Neural cell (in vitro differentiated cells): ENCODE results near the gene STXBP5. TPM values are rescaled to one million over a fixed set of nuclear protein-coding genes. Genes with fewer than 3 reads are reported as not detected.

Source experiments
- H2AFZ ChIP-seq: fragments of 200-600, 300-800 bp; sonication (generic), shearing (Covaris generic); 2 replicates; pipeline ENCODE4 v1.6.0; 2014; ENCODE audit warnings: low read depth, mild to moderate bottlenecking, antibody characterized with exemption, low read length, moderate library complexity
- H3F3A ChIP-seq: fragments of 200-600 bp; shearing (Covaris generic); 2 replicates; pipeline ENCODE4 v1.6.1; 2016; ENCODE audit warnings: mild to moderate bottlenecking, moderate library complexity, mixed read lengths, antibody characterized with exemption, low read length; ENCODE audit not compliant: insufficient read depth, poor library complexity, severe bottlenecking
- H3K27ac ChIP-seq: fragments of 200-600, 300-800 bp; sonication (generic), shearing (Covaris generic); 2 replicates; pipeline ENCODE4 v1.5.1; 2014; ENCODE audit warnings: mild to moderate bottlenecking, low read length, moderate library complexity
- H3K27me3 ChIP-seq: fragments of 300-800, 200-600 bp; sonication (generic), shearing (Covaris generic); 2 replicates; pipeline ENCODE4 v1.6.0; 2014; ENCODE audit warnings: mild to moderate bottlenecking, low read depth, low read length, moderate library complexity; ENCODE audit not compliant: insufficient read depth
- H3K36me3 ChIP-seq: fragments of 300-800, 200-600 bp; sonication (generic), shearing (Covaris generic); 2 replicates; pipeline ENCODE4 v1.5.1; 2014; ENCODE audit warnings: mild to moderate bottlenecking, antibody characterized with exemption, low read length, moderate library complexity; ENCODE audit not compliant: insufficient read depth
- H3K4me2 ChIP-seq: fragments of 300-800, 200-600 bp; sonication (generic), shearing (Covaris generic); 2 replicates; pipeline ENCODE4 v1.6.0; 2014; ENCODE audit warnings: mild to moderate bottlenecking, low read length
- H3K4me3 ChIP-seq: fragments of 300-800, 200-600 bp; sonication (generic), shearing (Covaris generic); 2 replicates; pipeline ENCODE4 v1.5.1; 2014; ENCODE audit warnings: mild to moderate bottlenecking, low read length, moderate library complexity
- H3K79me2 ChIP-seq: fragments of 200-600 bp; shearing (Covaris generic); replicated peaks from 2 replicates; pipeline ENCODE4 v1.6.0; 2014; ENCODE audit warnings: mild to moderate bottlenecking, low read length, moderate library complexity; ENCODE audit not compliant: insufficient read depth
- H3K9ac ChIP-seq: fragments of 300-800, 200-600 bp; sonication (generic), shearing (Covaris generic); 2 replicates; pipeline ENCODE4 v1.6.1; 2016; ENCODE audit warnings: mild to moderate bottlenecking, low read length, mixed read lengths
- H3K9me2 ChIP-seq: fragments of 200-600 bp; shearing (Covaris generic); 2 replicates; pipeline ENCODE4 v1.6.1; 2016; ENCODE audit warnings: mild to moderate bottlenecking, low read length, mixed read lengths; ENCODE audit not compliant: insufficient read depth
- H3K9me3 ChIP-seq: fragments of 200-600, 300-800 bp; sonication (generic), shearing (Covaris generic); 2 replicates; pipeline ENCODE4 v1.6.1; 2016; ENCODE audit warnings: mild to moderate bottlenecking, mixed run types, low read length, moderate library complexity, mixed read lengths
- H4K20me1 ChIP-seq: fragments of 200-600 bp; shearing (Covaris generic); 2 replicates; pipeline ENCODE4 v1.6.1; 2016; ENCODE audit warnings: mild to moderate bottlenecking, mixed run types; ENCODE audit not compliant: insufficient read depth
- CTCF ChIP-seq: fragments of 450-650 bp; IDR thresholded peaks from 2 replicates; pipeline ENCODE4 v1.5.1; 2014; ENCODE audit warnings: antibody characterized with exemption, mild to moderate bottlenecking, moderate library complexity; ENCODE audit not compliant: poor library complexity, severe bottlenecking
- EP300 ChIP-seq: fragments of 450-650 bp; conservative IDR thresholded peaks from 2 replicates; pipeline ENCODE4 v1.6.1; 2014; ENCODE audit warnings: antibody characterized with exemption, mild to moderate bottlenecking, moderate library complexity; ENCODE audit not compliant: poor library complexity, severe bottlenecking
- EZH2 ChIP-seq: fragments of 200-600, 300-800 bp; shearing (Covaris generic), sonication (generic); IDR thresholded peaks from 2 replicates; pipeline ENCODE4 v1.6.1; 2014; ENCODE audit warnings: antibody characterized with exemption, low read length, borderline replicate concordance, mild to moderate bottlenecking; ENCODE audit not compliant: insufficient read depth, poor library complexity, severe bottlenecking
- MXI1 ChIP-seq: fragments of 450-650 bp; conservative IDR thresholded peaks from 2 replicates; pipeline ENCODE4 v1.6.1; 2014; ENCODE audit warnings: antibody characterized with exemption, mild to moderate bottlenecking; ENCODE audit not compliant: poor library complexity, severe bottlenecking
- POLR2AphosphoS5 ChIP-seq: IDR thresholded peaks from 2 replicates; pipeline ENCODE4 v1.6.1; 2012
- RAD21 ChIP-seq: fragments of 450-650 bp; conservative IDR thresholded peaks from 2 replicates; pipeline ENCODE4 v1.6.1; 2014; ENCODE audit warnings: antibody characterized with exemption, mild to moderate bottlenecking, moderate library complexity
- REST ChIP-seq: IDR thresholded peaks from 2 replicates; pipeline ENCODE4 v1.6.1; 2012; ENCODE audit warnings: borderline replicate concordance
- SMC3 ChIP-seq: fragments of 450-650 bp; conservative IDR thresholded peaks from 2 replicates; pipeline ENCODE4 v1.6.1; 2014; ENCODE audit warnings: antibody characterized with exemption, mild to moderate bottlenecking, moderate library complexity; ENCODE audit not compliant: poor library complexity
- TAF1 ChIP-seq: IDR thresholded peaks from 2 replicates; pipeline ENCODE4 v1.6.1; 2012; ENCODE audit warnings: low read depth
- polyA plus RNA-seq: library from polyadenylated mRNA; depleted of rRNA; stranded (reverse); fragments of >200 nt; gene quantifications from 2 replicates; pipeline ENCODE4 v1.2.3, GENCODE V29; 2014

Gene STXBP5
- polyA plus RNA-seq, 1 donor from 2014 or later = 56.4 TPM

GRCh38 chr6:147407571-147407970 is 203.4 kb downstream of the STXBP5 start:
- Histone ChIP-seq H3K36me3 (no peaks in the 10 kb centered on the region), H4K20me1 (no peaks in the 10 kb centered on the region), H3K27me3 (no peaks in the 10 kb centered on the region), H3F3A (no peaks in the 10 kb centered on the region), H2AFZ (no peak overlapping the region), H3K9me2 (no peaks in the 10 kb centered on the region), H3K79me2 (no peaks in the 10 kb centered on the region), H3K9ac (no peak overlapping the region), H3K4me2 (no peak overlapping the region), H3K27ac (no peak overlapping the region), H3K4me3 (no peak overlapping the region), H3K9me3 (no peaks in the 10 kb centered on the region)
- TF ChIP-seq SMC3 (no peak), EZH2 (no peak), REST (no peak), TAF1 (no peak), POLR2AphosphoS5 (no peak), RAD21 (no peak), EP300 (no peak), CTCF (no peak), MXI1 (no peak)

GRCh38 chr6:147416622-147417021 is 212.4 kb downstream of the STXBP5 start:
- H3K9ac ChIP-seq = no peak overlapping the region
- H3K36me3 ChIP-seq = no peaks in the 10 kb centered on the region
- H4K20me1 ChIP-seq = no peaks in the 10 kb centered on the region
- no peaks in the 10 kb centered on the region for H3K9me3 ChIP-seq
- H3K27me3 ChIP-seq = no peaks in the 10 kb centered on the region
- no peaks in the 10 kb centered on the region for H3F3A ChIP-seq
- no peak overlapping the region for H3K27ac ChIP-seq
- no peak for TF ChIP-seq MXI1
- TF ChIP-seq CTCF = no peak
- TF ChIP-seq REST = no peak
- TF ChIP-seq EZH2 = no peak
- no peak for TF ChIP-seq POLR2AphosphoS5
- TF ChIP-seq TAF1 = no peak
- TF ChIP-seq EP300 = no peak
- TF ChIP-seq RAD21 = no peak
- no peak for TF ChIP-seq SMC3
- no peaks in the 10 kb centered on the region for H3K79me2 ChIP-seq
- no peak overlapping the region for H2AFZ ChIP-seq
- H3K9me2 ChIP-seq = no peaks in the 10 kb centered on the region
- no peak overlapping the region for H3K4me2 ChIP-seq
- H3K4me3 ChIP-seq = no peak overlapping the region
